Astrocyte of the cerebellum (primary cell): Measurements from ENCODE around the gene SSH2.
A peak's percentile ranks its signal among the peaks of the same experiment; 100 is the strongest.

Source experiments
- DNase-seq: peaks from one replicate; pipeline ENCODE4 v3.0.0-alpha.2; 2011; ENCODE audit warnings: low read depth
- H3K4me3 ChIP-seq: 2 replicates; pipeline ENCODE4 v1.5.1; 2011; ENCODE audit warnings: mild to moderate bottlenecking, low read depth, low read length, moderate library complexity
- CTCF ChIP-seq: IDR thresholded peaks from 2 replicates; pipeline ENCODE4 v1.5.1; 2012; ENCODE audit warnings: low read length, low read depth, moderate library complexity, mild to moderate bottlenecking; ENCODE audit errors: missing control alignments
- in situ Hi-C: cut with HindIII; loops from 2 replicates; pipeline ENCODE4 v1.10.0; 2017; ENCODE audit warnings: low sequenced_read_pairs

The SSH2 gene

GRCh38 chr17:29591146-29591736, 338.8 kb downstream of the SSH2 start:
- in situ Hi-C loops: no loop called here
- no peak for TF ChIP-seq CTCF
- peak overlapping the region; percentile 31 for H3K4me3 ChIP-seq
- no peak for DNase-seq

GRCh38 chr17:29590411-29591145, 339.4 kb downstream of the SSH2 start:
- DNase-seq: no peak
- in situ Hi-C loops: no loop called here
- no peak for TF ChIP-seq CTCF
- H3K4me3 ChIP-seq: peak overlapping the region; percentile 44

GRCh38 chr17:29589524-29590410, 340.3 kb downstream of the SSH2 start, which contains the start of gene GIT1:
Gene GIT1, minus strand, starts transcription at chr17:29589648. Its CDS starts 270 bp downstream, at chr17:29589378.
- in situ Hi-C loops: no loop called here
- DNase-seq: no peak

GRCh38 chr17:29588562-29589411, 341.2 kb downstream of the SSH2 start:
- peak overlapping the region; percentile 73 for H3K4me3 ChIP-seq
- no peak for TF ChIP-seq CTCF
- DNase-seq: no peak
- in situ Hi-C loops: no loop called here

More at GRCh38 chr17:29589524-29590410, 340.3 kb downstream of the SSH2 start, which contains the start of gene GIT1:
- TF ChIP-seq CTCF: no peak
- peak within 1 kb of the TSS; percentile 73 for H3K4me3 ChIP-seq

GRCh38 chr17:29588017-29588561, 341.9 kb downstream of the SSH2 start:
- DNase-seq: no peak
- TF ChIP-seq CTCF: no peak
- in situ Hi-C loops: no loop called here
- peak overlapping the region; percentile 73 for H3K4me3 ChIP-seq

GRCh38 chr17:29587591-29587990, 342.4 kb downstream of the SSH2 start:
- peak overlapping the region; percentile 73 for H3K4me3 ChIP-seq

More at GRCh38 chr17:29587591-29587990, 342.4 kb downstream of the SSH2 start:
- in situ Hi-C loops: no loop called here
- DNase-seq: no peak
- TF ChIP-seq CTCF: no peak
